ENCODE results near the gene SH2D1A.

- no peak for TF ChIP-seq CTCF (IDR thresholded peaks at IDR 0.05)
- no peak for TF ChIP-seq POLR2A (IDR thresholded peaks at IDR 0.05)
These were observed 66.9 kb downstream of the SH2D1A start for GRCh38 chrX:124413244-124413643.

Data from vagina (tissue), 2 donors.